GM21786 (cell line): ENCODE data around the gene TEX51.
A peak's percentile ranks its signal among the peaks of the same experiment; 100 is the strongest.

Experiments used
- ATAC-seq: cut with Tn5 transposase; IDR thresholded peaks from one replicate; pipeline ENCODE4 v1.9.1; 2021; ENCODE audit not compliant: unreplicated experiment

Gene TEX51

DNA sequence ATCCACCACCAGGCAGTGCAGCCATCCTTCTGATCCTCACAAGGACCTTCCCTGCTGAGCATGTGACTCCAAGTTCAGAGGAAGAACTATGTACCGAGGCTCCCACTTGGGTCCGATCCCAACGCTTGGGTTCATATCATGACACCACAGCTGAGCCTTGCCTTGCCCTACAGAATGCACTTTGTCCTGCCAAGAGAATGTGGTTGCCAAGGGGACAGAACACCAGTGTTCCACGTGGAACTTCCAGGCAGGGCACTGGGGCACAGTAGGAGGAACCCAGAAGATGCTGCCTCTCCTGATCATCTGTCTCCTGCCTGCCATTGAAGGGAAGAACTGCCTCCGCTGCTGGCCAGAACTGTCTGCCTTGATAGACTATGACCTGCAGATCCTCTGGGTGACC lies at the start of gene TEX51:
Gene TEX51 (plus strand): TSS at position 255 of the 400 bp plus-strand sequence. CDS start 29 bp downstream, at position 284.
- ATAC-seq, result no peak

DNA sequence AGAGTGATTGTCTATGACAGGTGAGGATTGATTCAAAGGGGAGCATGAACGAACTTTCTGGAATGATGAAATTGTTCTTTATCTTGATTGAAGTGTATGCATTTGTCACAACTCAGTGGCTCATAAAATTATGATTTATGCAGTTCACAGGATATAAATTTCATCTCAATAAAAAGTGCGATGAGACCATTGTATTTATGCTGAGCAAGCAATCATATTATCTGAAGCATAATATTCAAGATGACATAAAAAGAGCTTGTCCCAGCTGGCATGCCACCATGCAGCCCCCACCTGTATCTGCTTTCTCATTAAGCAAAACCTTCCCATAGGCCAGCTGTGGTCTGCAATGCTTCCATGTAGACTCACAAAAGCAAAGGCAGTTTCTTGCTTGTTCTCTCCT lies 49.6 kb upstream of the TEX51 start:
- no peak for ATAC-seq

DNA sequence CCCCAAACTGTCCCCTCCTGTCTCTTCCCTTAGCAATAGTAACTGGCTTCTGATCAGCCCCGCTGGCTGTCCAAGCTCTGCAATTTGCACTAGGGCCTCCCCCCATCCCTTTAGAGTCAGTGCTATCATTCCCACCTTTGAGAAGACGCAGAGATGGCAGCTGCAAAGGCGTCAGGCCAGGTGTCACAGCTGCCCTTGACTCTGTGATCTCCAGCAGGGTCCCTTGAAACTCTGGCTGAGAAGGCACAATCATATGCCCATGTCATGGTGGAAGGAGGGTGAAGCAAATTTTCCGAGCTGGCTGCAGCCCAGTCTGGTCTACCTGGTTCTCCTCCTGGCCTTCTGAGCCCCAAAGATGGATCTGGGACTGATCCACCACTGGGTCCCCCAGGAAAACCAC lies 49.2 kb upstream of the TEX51 start:
- no peak for ATAC-seq

DNA sequence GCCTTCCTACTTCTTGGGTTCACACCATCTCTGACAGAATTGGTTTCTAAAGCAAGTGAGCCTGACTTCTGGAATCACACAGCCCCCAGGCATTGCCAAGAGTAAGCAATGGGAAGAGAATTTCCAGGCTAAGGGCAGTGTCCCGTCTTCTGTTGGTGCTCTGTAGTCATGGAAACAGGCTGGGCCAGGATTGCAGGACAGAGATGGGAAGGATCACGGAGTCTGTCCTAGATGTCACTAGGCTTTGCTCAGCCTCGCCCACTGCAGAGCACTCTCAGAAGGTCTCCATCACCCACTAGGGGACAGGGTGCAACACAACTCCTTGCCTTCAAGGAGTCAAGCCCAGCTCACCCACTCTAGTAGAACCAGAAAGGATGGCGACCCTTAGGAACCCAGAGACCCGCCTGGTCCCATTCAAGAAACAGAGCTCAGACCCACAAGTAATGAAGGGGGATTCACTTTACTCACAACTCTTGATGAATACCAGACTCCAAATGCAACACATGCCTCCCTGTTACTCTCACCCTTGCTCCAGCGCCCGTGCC lies 48.6 kb upstream of the TEX51 start:
- no peak for ATAC-seq

DNA sequence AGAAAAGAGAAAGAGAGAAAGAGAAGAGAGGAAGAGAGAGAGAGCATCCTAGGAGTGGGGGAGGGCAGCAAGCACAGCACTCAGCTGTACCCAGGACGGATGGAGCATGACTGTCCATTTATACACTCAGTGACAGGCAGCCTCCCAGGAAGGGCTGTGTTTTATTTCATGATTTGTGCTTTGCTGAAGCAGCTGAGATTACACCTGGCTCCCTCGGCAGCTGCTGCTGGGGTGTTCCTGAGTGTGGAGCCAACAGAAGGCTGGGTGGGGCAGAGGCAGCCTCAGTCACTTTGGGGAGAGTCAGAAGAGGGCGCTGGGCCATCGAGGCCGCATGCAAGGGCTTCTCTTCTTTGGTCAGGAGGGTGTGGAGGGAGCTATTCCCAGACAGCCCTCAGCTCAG lies 47.8 kb upstream of the TEX51 start:
- no peak for ATAC-seq

DNA sequence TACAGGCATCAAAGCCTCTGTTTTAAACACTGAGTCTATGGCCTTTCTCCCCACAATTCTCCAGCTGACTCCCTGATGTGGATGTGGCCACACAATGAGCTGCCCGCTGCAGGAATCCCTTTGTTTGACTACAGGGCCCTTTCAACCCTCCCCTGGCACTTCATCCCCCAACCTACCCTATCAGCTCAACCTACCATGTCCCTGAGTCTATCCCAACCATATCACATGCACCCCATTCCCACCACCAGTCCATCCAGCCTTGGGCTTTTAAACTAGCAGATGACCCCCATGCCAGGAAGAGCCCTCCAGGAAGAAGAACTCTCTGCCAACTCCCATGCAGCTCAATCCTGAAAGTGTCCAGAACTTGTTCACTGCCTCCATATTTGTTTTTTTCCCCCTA lies 46.9 kb upstream of the TEX51 start:
- no peak for ATAC-seq

DNA sequence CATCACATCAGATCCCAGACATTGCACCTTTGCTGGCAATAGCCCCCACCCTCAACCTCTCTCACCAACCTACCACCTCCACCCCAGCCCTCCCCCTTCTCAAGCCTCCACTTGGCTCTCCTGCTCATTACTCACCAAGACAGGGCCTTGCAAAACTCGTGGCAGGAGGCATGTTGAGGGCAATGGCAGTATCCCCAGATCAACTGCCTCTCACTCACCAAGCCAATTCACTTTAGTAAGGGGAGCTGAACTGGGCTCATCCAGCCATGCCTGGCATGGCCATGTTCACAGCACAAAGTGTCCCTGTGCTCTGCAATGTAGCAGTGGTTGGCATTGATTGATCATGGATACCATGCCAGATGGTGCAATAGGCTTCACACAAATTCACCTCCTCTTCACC lies 46.3 kb upstream of the TEX51 start:
- no peak for ATAC-seq

DNA sequence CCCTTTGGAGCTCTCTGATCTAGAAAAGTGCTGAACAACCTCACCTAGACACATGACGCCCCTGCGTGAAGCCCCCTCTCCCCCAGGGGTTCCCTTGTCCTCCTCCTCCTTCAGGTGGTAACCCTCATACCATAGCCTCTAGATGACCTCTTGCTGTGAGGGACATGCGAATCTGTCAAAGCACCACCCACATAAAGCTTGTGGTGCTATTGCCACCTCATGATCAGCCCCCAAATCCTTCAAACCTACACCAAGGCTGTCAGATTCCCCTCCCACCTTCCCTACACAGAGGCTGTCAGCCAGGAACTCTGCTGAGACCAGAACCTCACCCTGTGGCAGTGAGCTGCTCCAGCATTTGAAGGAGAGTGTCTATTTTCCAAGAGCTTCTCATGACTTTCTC lies 43.1 kb upstream of the TEX51 start:
- no peak for ATAC-seq

DNA sequence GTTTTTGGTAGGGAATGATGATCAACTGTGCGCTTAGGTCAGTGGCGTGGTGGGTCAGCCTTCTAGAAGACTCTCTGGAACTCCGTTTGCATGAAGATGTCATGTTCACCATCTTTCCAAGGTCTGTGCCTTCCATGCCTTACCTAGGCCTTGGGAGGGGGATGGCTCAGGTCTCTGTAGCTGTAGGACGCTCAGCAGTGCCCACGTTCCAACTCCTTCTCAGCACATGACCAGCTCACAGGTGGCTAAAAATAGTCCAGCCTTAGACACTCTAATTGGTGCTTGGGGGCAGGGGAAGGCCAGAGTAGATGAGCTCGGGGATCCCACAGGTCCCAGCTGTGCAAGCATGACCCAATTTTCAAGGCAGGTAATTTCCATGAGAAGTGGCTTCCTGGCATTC lies 42.3 kb upstream of the TEX51 start:
- no peak for ATAC-seq

DNA sequence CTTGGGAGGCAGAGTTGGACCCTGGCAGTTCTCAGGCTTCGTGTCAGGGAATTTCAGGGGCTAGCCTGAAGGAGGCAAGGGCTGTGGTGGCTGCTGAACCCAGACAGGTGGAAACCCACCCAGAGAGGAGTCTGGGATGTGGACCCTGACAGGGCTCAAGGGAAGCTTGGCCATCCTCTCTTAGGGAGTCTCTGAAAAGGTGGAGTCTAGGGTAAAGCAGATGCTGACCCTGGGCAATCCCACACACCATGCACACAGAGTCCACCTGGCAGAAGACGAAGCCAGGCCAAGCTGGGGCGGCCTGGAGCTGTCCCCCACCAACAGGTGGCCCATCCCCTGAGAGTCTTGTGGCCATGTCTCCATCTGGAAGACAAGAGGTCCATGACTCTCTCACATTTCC lies 41.2 kb upstream of the TEX51 start:
- no peak for ATAC-seq

DNA sequence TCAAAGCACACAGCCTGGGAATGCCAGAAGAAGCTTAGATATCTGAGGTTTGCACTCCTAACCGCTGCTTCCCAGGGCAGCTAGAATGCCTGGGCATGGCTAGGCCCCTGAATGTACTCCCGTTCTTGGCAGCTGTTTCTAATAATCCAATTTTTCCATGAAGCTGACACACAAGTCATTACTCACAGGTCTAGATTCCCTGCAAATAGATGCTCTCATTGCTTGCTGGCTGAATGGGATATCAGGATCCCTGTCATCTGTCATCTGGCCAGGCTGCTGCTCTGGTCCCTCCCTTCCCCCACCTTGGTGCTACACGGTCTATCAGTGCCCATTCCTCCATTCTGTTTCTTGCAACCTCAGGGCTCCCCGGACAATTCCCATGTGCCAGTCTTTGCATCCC lies 40.7 kb upstream of the TEX51 start:
- no peak for ATAC-seq

DNA sequence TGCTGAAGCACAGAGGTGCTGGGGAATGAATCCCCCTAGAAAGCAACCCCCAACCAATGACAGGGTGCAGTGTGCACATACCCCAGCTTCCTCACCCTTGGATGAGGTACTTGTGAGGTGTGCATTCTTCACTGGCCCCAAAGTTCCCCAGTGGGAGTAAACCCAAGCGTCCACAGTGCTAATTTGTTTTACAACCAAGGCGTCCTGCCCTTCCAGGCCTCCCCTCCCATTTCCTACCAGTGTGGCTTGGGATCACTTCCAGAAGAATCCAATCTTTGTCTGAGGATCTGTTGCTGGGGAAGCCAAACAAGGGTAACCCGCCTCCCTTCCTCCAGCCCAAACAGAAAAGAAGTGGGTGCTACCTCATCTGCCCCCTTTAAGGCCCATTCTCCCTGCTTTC lies 40.3 kb upstream of the TEX51 start:
- ATAC-seq, result no peak

DNA sequence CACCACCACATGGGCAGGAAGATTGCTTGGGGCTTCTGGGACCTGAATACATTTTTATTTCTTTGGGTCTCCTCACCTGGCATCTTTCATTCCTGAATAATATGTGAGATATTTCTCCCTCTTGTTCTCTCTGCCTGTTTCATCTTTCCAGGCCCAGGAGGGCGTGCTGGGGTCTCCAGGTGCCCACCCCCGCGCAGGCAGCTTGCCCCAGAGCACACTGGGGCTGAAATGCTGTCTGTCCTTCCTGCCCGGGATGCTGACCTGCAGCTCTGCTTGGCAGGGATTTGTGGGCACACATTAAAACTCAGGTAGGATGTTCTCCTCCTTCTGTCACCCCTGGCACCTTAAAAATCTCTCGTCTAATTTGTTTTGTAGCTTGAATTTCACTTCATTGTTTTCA lies 39.7 kb upstream of the TEX51 start:
- no peak for ATAC-seq

DNA sequence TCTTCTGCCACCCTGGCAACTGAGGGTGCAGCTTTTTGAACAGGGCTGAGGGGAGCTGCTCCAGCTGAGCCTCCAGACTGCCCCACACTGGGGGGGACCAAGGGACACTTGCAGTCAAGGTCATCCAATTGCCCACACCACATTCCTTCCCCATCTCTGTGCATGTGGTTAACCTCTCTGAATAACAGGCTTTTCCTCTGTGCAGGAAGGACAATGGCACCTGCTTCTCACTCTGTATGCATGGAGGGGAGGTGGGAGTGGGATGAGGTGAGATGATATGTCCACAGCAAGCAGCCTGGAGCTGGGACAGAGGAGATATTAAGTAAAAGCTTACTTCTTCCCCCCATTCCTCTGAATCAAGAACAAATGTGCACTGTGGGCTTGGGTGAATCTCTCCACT lies 39.1 kb upstream of the TEX51 start:
- ATAC-seq, result no peak

DNA sequence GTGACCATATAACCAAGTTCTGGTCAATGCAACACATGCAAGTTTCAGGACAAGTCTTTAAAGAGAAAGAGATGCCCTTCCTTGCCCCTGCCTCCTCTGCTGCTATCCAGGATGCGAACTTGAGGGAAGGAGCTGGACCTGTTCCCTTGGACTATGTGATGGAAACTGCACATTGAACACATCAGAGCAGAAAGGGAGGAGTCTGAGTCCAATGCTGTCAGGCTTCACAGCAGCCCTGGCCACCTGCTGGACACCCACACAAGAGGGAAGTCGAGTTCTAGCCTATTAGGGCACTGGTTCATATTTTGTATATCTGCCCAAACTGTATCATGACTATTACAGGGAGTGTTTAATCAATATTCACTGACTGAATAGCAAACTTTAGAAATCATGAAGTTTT lies 38.3 kb upstream of the TEX51 start:
- ATAC-seq, result no peak

DNA sequence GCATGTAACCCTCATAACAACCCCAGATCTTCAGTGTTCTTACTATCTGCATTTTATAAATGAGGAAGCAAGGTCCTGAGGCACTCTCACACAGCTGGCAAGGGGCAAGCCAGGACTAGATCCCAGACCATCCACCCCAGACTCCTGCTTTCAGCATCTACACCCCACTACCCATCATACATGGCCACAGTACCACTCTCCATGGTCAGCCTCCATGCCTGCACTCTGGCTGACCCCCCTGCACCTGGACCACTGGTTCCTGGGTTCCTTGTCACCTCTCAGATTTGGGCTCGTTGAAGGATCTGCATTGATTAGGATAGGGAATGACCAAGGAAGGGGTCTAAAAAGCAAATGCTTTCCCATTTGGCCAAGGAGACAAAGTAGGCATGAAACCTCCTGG lies 36.0 kb upstream of the TEX51 start:
- no peak for ATAC-seq

DNA sequence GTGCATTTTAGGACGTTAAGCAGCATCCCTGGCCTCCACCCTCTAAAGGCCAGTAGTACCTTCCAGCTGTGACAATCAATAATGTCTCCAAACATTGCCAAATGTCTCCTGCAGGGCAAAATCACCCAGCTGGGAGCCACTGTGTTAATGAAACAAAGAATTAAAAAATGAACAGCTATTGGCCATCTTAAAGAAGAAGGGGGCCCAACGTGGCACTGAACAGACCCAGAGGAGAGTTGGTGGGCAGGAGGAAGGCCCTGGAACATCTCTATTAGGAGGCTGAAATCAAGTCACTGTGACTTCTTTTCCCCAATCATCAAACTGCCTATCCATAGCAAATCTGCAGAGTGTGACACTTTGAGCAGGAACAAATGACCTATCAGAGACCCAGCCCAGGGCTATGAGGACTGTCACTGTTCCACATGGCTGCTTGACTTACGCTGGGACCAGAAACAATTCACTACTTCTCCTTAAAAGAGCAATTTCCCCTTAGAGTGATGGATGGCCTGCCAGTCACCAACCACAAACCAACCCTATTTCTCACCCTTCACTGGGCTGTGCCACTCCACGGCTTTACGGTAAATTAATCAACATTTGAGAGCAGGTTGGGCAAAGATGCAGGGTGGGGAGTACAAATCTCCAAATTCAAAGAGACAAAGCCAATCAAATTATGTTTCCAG lies 35.2 kb upstream of the TEX51 start:
- ATAC-seq, result peak; percentile 75

DNA sequence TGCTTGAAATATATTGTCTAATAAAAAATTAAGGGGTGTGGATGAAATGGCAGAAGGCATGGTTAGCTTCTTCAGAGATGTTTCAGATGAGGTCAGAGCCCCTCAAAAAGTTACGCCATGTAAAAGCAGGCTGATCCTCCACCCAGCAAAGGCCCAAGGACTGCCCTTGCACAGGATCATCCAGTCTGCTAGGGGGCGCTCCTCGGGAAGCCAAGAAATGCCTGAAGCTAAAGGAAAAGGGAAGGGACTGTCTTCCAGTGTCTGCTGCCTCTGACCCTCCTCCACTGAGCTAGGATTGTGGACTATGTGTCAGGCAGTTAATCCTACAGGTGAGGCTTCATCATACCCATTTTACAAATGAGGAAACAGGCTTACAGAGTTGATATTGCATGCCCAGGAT lies 33.8 kb upstream of the TEX51 start:
- ATAC-seq, result no peak

DNA sequence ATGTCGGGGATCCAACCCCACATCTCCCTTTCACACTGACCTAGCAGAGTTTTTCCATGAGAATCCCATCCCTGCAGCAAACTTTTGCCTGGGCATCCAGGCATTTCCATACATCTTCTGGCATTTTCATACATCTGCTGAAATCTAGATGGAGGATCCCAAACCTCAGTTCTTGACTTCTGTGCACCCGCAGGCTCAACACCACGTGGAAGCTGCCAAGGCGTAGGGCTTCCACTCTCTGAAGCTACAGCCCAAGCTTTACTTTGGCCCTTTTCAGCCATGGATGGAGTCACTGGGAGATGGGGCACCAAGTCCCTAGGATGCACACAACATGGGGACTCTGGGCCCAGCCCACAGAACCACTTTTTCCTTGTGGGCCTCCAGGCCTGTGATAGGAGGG lies 32.2 kb upstream of the TEX51 start:
- ATAC-seq, result no peak

DNA sequence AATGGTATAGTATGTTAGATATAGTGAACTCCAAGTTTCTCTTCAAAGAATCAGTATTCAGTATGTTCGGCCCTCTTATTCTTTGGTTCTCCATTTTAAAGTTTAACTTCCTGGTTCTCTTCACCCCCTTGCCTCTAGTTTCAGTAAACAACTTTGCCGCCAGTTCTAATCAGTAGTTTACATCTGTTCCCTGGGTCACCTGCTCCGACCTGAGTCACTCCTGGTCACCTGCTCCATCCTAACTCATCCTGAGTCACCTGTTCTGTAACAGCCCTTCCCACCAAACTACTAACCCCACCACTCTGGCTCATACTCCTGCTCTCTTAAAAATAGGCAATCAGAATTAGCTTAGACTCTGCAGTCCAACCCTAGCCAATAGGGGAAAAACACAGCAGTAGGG lies 23.7 kb upstream of the TEX51 start:
- no peak for ATAC-seq

DNA sequence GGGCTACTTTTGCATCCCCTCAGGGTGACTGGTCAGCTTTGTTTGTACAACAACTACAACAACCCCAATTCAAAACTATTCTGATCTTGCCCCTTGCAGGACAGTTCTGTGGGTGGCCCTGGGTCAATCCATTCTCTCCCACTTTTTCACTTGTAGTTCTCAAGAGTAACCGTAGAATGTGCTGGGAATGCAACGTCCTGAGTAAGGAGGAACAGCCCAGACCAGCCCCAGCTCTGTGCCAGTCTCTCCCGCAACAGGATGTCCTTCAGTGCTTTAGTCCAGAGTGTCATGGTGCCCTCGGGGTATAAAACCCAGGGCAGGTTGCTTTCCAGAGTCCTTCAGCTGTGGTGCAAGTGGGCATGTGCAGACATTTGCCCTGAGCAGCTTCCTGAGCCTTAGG lies 22.1 kb upstream of the TEX51 start:
- no peak for ATAC-seq

DNA sequence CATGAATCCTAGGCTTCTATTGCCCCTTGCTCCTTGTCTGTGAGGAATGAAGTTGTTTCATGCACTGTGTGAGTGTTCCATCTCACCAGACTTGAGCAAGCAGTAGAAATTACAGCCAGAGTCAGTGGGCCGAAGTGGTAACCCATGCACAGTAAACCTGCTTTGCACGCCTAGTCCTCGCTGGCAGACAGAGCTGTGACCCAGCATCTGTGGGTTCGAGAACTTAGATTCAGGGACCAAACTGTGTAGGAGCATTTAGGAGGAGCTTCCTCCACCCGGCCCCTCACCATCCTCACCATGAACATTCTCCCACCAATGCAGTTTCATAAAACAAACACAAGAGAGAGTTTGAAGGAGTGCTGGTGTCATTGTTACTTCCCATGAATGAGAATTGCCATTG lies 21.6 kb upstream of the TEX51 start:
- no peak for ATAC-seq

DNA sequence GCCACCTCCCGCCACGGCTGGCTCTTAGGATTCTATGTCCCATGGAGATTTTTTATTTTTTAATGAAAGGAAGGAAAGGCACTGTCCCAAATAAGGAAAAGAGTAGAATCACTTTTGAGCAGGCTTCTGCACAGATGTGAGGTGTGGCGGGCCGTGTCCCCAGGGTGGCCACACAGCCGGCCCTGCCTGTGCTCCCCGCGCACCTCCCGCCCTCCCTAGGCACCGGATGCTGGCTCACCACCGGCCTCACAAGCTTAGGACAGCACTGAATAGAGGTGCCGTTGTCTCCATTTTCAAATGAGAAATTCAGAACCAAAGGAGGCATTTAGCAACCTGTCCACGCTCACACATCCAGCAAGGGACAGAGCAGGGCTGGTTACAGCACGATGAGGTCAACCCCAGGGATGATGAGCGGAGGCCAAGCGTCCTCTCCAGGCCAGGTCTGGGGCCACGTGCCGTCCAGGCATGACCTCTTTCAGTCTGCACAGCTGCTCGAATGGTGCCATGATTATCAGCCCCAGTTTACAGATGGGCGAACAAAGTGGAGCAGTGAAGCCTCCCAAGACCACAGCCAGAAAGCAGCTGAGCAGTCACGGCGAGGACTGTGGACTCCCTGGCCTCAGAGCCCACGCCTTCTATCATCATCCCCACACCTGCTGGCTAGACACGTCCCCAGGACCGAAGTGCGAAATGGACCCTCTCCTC lies 20.7 kb upstream of the TEX51 start:
- no peak for ATAC-seq
